PC-9 (cell line): ENCODE results near the gene RORC. TPM values are rescaled to one million over a fixed set of nuclear protein-coding genes. Genes with fewer than 3 reads are reported as not detected.

Experiments
- BruUV-seq: library from RNA; stranded (reverse); fragments of 400-500 nt; replicated peaks from 2 replicates; lab custom pipeline; 2021; lab: Mats Ljungman, UMichigan
- CTCF ChIA-PET: fragments of 300-600 bp; sonication (Branson Sonifier 250); formaldehyde crosslinking; loops from one replicate; lab custom pipeline; 2022; ENCODE audit warnings: antibody characterized with exemption; lab: Charles Lee
- POLR2A ChIA-PET: fragments of 300-600 bp; sonication (Branson Sonifier 250); formaldehyde crosslinking; loops from one replicate; lab custom pipeline; 2022; ENCODE audit warnings: antibody characterized with exemption; ENCODE audit not compliant: unreplicated experiment; lab: Charles Lee
- DNase-seq, 2 experiments: peaks; one replicate each; pipeline versions ENCODE4 v3.0.0 to v3.0.0-alpha.2; 2015 to 2022; ENCODE audit warnings: mixed read lengths in 1 of 2
- H2AFZ ChIP-seq: fragments of 200-600 bp; sonication (generic); 2 replicates; pipeline ENCODE4 v1.8.1; 2017; ENCODE audit warnings: antibody characterized with exemption
- H3F3A ChIP-seq: fragments of 200-600 bp; sonication (generic); 2 replicates; pipeline ENCODE4 v1.8.1; 2017; ENCODE audit warnings: antibody characterized with exemption, mild to moderate bottlenecking, low read depth; ENCODE audit not compliant: insufficient read depth
- H3K27ac ChIP-seq: fragments of 200-600 bp; sonication (generic); 2 replicates; pipeline ENCODE4 v1.6.1; 2016; ENCODE audit warnings: mixed run types
- H3K27me3 ChIP-seq: fragments of 200-600 bp; sonication (generic); 2 replicates; pipeline ENCODE4 v1.6.1; 2016; ENCODE audit warnings: low read depth, mixed run types; ENCODE audit not compliant: insufficient read depth
- H3K36me3 ChIP-seq: fragments of 200-600 bp; sonication (generic); 2 replicates; pipeline ENCODE4 v1.6.1; 2016; ENCODE audit warnings: low read depth, mixed run types
- H3K4me1 ChIP-seq: fragments of 200-600 bp; sonication (generic); replicated peaks from 2 replicates; pipeline ENCODE4 v1.6.1; 2016; ENCODE audit warnings: mixed run types; ENCODE audit not compliant: insufficient read depth
- H3K4me2 ChIP-seq: fragments of 200-600 bp; sonication (generic); 2 replicates; pipeline ENCODE4 v1.6.1; 2017; ENCODE audit warnings: mixed run types
- H3K4me3 ChIP-seq: fragments of 200-600 bp; sonication (generic); 2 replicates; pipeline ENCODE4 v1.6.1; 2016; ENCODE audit warnings: mixed run types
- H3K79me2 ChIP-seq: fragments of 200-600 bp; sonication (generic); 2 replicates; pipeline ENCODE4 v1.6.1; 2017; ENCODE audit warnings: low read depth, mixed run types
- H3K9me2 ChIP-seq: fragments of 200-600 bp; sonication (generic); 2 replicates; pipeline ENCODE4 v1.8.1; 2017; ENCODE audit warnings: mild to moderate bottlenecking; ENCODE audit not compliant: insufficient read depth
- H3K9me3 ChIP-seq: fragments of 200-600 bp; sonication (generic); 2 replicates; pipeline ENCODE4 v1.8.1; 2016; ENCODE audit warnings: low read depth; ENCODE audit not compliant: insufficient read depth
- H4K20me1 ChIP-seq: fragments of 200-600 bp; sonication (generic); 2 replicates; pipeline ENCODE4 v1.8.1; 2017; ENCODE audit not compliant: insufficient read depth
- CTCF ChIP-seq: fragments of 200-600 bp; sonication (generic); conservative IDR thresholded peaks from 2 replicates; pipeline ENCODE4 v1.6.1; 2017; ENCODE audit warnings: mixed run types, antibody characterized with exemption, mild to moderate bottlenecking, moderate library complexity
- EZH2 ChIP-seq: fragments of 200-600 bp; sonication (generic); IDR thresholded peaks from 2 replicates; pipeline ENCODE4 v1.8.0; 2017; ENCODE audit warnings: antibody characterized with exemption, low read depth
- intact Hi-C: fragments of 100-400 bp; cut with micrococcal nuclease; formaldehyde crosslinking; loops from one replicate; pipeline ENCODE4 v1.10.0; 2022; ENCODE audit not compliant: unreplicated experiment
- total RNA-seq: library from RNA; stranded (reverse); gene quantifications from 2 replicates; pipeline ENCODE4 v1.2.3, GENCODE V29; 2021

RORC gene
- total RNA-seq, 1 experiment from 2014 or later: 0.35 TPM

- POLR2A ChIA-PET: no interaction called here
- no peak for DNase-seq
- H3K4me3 ChIP-seq: no peak overlapping the region
Measured at GRCh38 chr1:151814971-151815545, 16.5 kb downstream of the RORC start.

DNA sequence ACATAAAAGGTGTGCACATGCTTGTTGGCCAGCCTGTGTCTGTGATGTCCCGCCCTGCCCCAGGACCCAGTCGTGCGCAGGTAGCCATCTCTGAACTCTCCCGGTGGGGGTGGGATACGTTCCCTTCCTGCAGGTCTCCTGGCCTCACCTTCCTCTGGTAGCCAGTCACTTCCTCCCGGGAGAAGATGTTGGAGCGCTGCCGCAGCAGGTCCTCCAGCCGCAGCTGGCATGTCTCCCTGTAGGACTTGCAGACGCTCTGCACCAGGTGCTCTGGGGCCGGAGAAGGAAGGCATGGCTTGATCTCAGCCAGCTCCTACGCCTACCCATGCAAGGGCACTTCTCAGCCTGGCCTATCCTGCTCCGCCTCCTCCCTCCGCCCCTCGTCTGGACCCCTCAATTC lies 17.2 kb downstream of the RORC start:
- H2AFZ ChIP-seq: no peak overlapping the region
- H3K27ac ChIP-seq: no peak overlapping the region
- ChIA-PET CTCF (no interaction called here), POLR2A (no interaction called here)
- no TSS peak for BruUV-seq
- DNase-seq: no peak
- H3K4me3 ChIP-seq: no peak overlapping the region
- H4K20me1 ChIP-seq: no peaks in the 10 kb centered on the region
- no peaks in the 10 kb centered on the region for H3K9me2 ChIP-seq
- H3K9me3 ChIP-seq: no peaks in the 10 kb centered on the region
- intact Hi-C loops: no loop called here
- no peaks in the 10 kb centered on the region for H3K79me2 ChIP-seq
- H3K4me1 ChIP-seq: no peaks in the 10 kb centered on the region
- H3K36me3 ChIP-seq: no peaks in the 10 kb centered on the region
- H3K4me2 ChIP-seq: no peak overlapping the region
- H3K27me3 ChIP-seq: no peaks in the 10 kb centered on the region
- TF ChIP-seq EZH2 (no peak), CTCF (no peak)
- H3F3A ChIP-seq: no peaks in the 10 kb centered on the region

More at GRCh38 chr1:151814971-151815545, 16.5 kb downstream of the RORC start:
- H3K4me1 ChIP-seq: peaks cover 5% of the 10 kb centered on the region
- intact Hi-C loops: no loop called here
- H3K27me3 ChIP-seq: no peaks in the 10 kb centered on the region
- no peaks in the 10 kb centered on the region for H3K9me3 ChIP-seq
- BruUV-seq: no TSS peak
- H3F3A ChIP-seq: no peaks in the 10 kb centered on the region
- H4K20me1 ChIP-seq: no peaks in the 10 kb centered on the region
- CTCF ChIA-PET: no interaction called here
- H3K36me3 ChIP-seq: no peaks in the 10 kb centered on the region
- H2AFZ ChIP-seq: no peak overlapping the region
- no peaks in the 10 kb centered on the region for H3K9me2 ChIP-seq
- no peak overlapping the region for H3K27ac ChIP-seq
- TF ChIP-seq EZH2 (no peak), CTCF (no peak)
- H3K4me2 ChIP-seq: no peak overlapping the region
- no peaks in the 10 kb centered on the region for H3K79me2 ChIP-seq

GRCh38 chr1:151813271-151813977 lies 18.2 kb downstream of the RORC start:
- Histone ChIP-seq H3K36me3 (no peaks in the 10 kb centered on the region), H3K4me3 (no peak overlapping the region), H3F3A (no peaks in the 10 kb centered on the region), H3K9me3 (no peaks in the 10 kb centered on the region), H2AFZ (no peak overlapping the region; the same call in 1 of the 2 replicates), H3K27me3 (no peaks in the 10 kb centered on the region), H3K79me2 (no peaks in the 10 kb centered on the region), H3K9me2 (no peaks in the 10 kb centered on the region), H4K20me1 (no peaks in the 10 kb centered on the region), H3K4me2 (no peak overlapping the region), H3K27ac (no peak overlapping the region), H3K4me1 (no peaks in the 10 kb centered on the region)
- ChIA-PET CTCF (no interaction called here), POLR2A (no interaction called here)
- intact Hi-C loops: no loop called here
- TF ChIP-seq EZH2: no peak
- BruUV-seq: no TSS peak
- no peak for DNase-seq
